Adrenal gland (tissue), 5 donors: Measurements from ENCODE around the gene EFL1.

Source experiments
- CTCF ChIP-seq, 6 experiments: fragments of 450-650 bp in 4 of 6; fragments of 200-600 bp in 2 of 6; sonication (generic) in 1 of 6; IDR thresholded peaks; 1 replicate in 5 of 6; 2 replicates in 1 of 6; pipeline versions ENCODE4 v1.5.1 to v1.8.0; 2016 to 2021; ENCODE audit warnings: antibody characterized with exemption in 6 of 6, mild to moderate bottlenecking in 2 of 6, moderate library complexity in 1 of 6
- POLR2A ChIP-seq, 2 donors: fragments of 450-650 bp; IDR thresholded peaks; one replicate each; pipeline ENCODE4 v1.6.1; 2017; ENCODE audit warnings: antibody characterized with exemption in 2 of 2, mild to moderate bottlenecking in 2 of 2, moderate library complexity in 1 of 2
- donor health status: DM: no; HTN: no; CAD: no.

- TF ChIP-seq POLR2A (IDR thresholded peaks at IDR 0.05) (no peak), CTCF (IDR thresholded peaks at IDR 0.05) (no peak)
These were observed 89.4 kb downstream of the EFL1 start for GRCh38 chr15:82173108-82173507.
